H1 (cell line): Measurements from ENCODE around the gene MX1. TPM values are rescaled to one million over a fixed set of nuclear protein-coding genes. Genes with fewer than 3 reads are reported as not detected.

Experiments
- CTCF ChIA-PET: fragments of 300-600 bp; sonication (Branson Sonifier 250); formaldehyde crosslinking; loops from one replicate; lab custom pipeline; 2021; ENCODE audit not compliant: partially characterized antibody; lab: Charles Lee
- POLR2A ChIA-PET: fragments of 300-600 bp; sonication (Branson Sonifier 250); formaldehyde crosslinking; loops from one replicate; lab custom pipeline; 2021; ENCODE audit warnings: inconsistent platforms; ENCODE audit not compliant: partially characterized antibody; lab: Charles Lee
- DNase-seq, 2 experiments: peaks; one replicate each; pipeline versions ENCODE4 v3.0.0 to v3.0.0-alpha.2; 2010 to 2022; ENCODE audit warnings: low spot score in 2 of 2, low read depth in 1 of 2, mixed read lengths in 1 of 2
- FAIRE-seq: peaks from 2 replicates; lab custom pipeline; 2011; peaks lifted over from hg19 to GRCh38; lab: Jason Lieb, UNC
- H2AFZ ChIP-seq: 2 replicates; pipeline ENCODE4 v1.8.1; 2012; ENCODE audit warnings: low read length, inconsistent platforms
- H2AK5ac ChIP-seq: 2 replicates; pipeline ENCODE4 v1.6.1; 2013; ENCODE audit warnings: low read depth, low read length
- H2BK120ac ChIP-seq: replicated peaks from 2 replicates; pipeline ENCODE3; 2013; ENCODE audit warnings: low read depth, low read length, inconsistent platforms
- H2BK12ac ChIP-seq: 2 replicates; pipeline ENCODE4 v1.6.1; 2013; ENCODE audit warnings: low read depth, low read length
- H2BK15ac ChIP-seq: 2 replicates; pipeline ENCODE4 v1.6.1; 2013; ENCODE audit warnings: low read length
- H2BK20ac ChIP-seq: 2 replicates; pipeline ENCODE4 v1.6.1; 2013; ENCODE audit warnings: low read length
- H2BK5ac ChIP-seq: 2 replicates; pipeline ENCODE4 v1.6.1; 2013; ENCODE audit warnings: low read depth, low read length
- H3K14ac ChIP-seq: 2 replicates; pipeline ENCODE4 v1.6.1; 2013; ENCODE audit warnings: inconsistent platforms; ENCODE audit not compliant: insufficient read length
- H3K18ac ChIP-seq: 2 replicates; pipeline ENCODE4 v1.6.1; 2013; ENCODE audit warnings: low read length; ENCODE audit errors: extremely low read depth
- H3K23ac ChIP-seq: 2 replicates; pipeline ENCODE4 v1.6.1; 2013; ENCODE audit warnings: inconsistent platforms; ENCODE audit not compliant: insufficient read length
- H3K23me2 ChIP-seq: 2 replicates; pipeline ENCODE4 v1.6.1; 2013; ENCODE audit warnings: low read depth, low read length
- H3K27ac ChIP-seq: 2 replicates; pipeline ENCODE4 v1.6.1; 2011; ENCODE audit warnings: low read depth, low read length, inconsistent platforms
- H3K27me3 ChIP-seq, 4 experiments: replicated peaks in 1 of 4; 1 replicate in 1 of 4; 2 replicates in 3 of 4; pipeline versions ENCODE4 v1.6.1 to v1.8.1; 2011 to 2013; ENCODE audit warnings: low read length in 3 of 4, mild to moderate bottlenecking in 3 of 4, inconsistent platforms in 2 of 4, mixed read lengths in 2 of 4, moderate library complexity in 1 of 4; ENCODE audit not compliant: control insufficient read depth in 3 of 4, insufficient read depth in 3 of 4; ENCODE audit errors: extremely low read depth in 1 of 4
- H3K36me3 ChIP-seq, 4 experiments: 2 replicates each; pipeline versions ENCODE4 v1.6.1 to v1.8.1; 2011 to 2013; ENCODE audit warnings: mild to moderate bottlenecking in 4 of 4, low read length in 3 of 4, moderate library complexity in 2 of 4, control low read depth in 1 of 4, inconsistent platforms in 1 of 4; ENCODE audit not compliant: insufficient read depth in 4 of 4, control insufficient read depth in 2 of 4
- H3K4ac ChIP-seq: replicated peaks from 2 replicates; pipeline ENCODE3; 2013; ENCODE audit warnings: low read length, low read depth, mixed read lengths, inconsistent platforms; ENCODE audit not compliant: insufficient read length
- H3K4me1 ChIP-seq, 4 experiments: replicated peaks in 1 of 4; 1 replicate in 1 of 4; 2 replicates in 3 of 4; pipeline versions ENCODE4 v1.6.1 to v1.8.1; 2011 to 2013; ENCODE audit warnings: low read length in 3 of 4, inconsistent platforms in 2 of 4, mixed read lengths in 1 of 4; ENCODE audit not compliant: insufficient read depth in 4 of 4, control insufficient read depth in 3 of 4
- H3K4me2 ChIP-seq, 2 experiments: 2 replicates each; pipeline versions ENCODE4 v1.6.1 to v1.8.1; 2011 to 2013; ENCODE audit warnings: low read depth in 2 of 2, low read length in 2 of 2, control low read depth in 1 of 2, inconsistent platforms in 1 of 2, mild to moderate bottlenecking in 1 of 2; ENCODE audit not compliant: insufficient read depth in 1 of 2
- H3K4me3 ChIP-seq, 4 experiments: fragments of 200-600, 300-600 bp in 1 of 4; sonication (generic), shearing (Covaris generic), sonication (Bioruptor Twin) in 1 of 4; 2 replicates each; pipeline versions ENCODE4 v1.5.1 to v1.8.1; 2011 to 2016; ENCODE audit warnings: low read length in 4 of 4, low read depth in 3 of 4, control low read depth in 2 of 4, inconsistent platforms in 2 of 4, mild to moderate bottlenecking in 2 of 4, mixed read lengths in 1 of 4, moderate library complexity in 1 of 4; ENCODE audit not compliant: insufficient read depth in 2 of 4; ENCODE audit errors: extremely low read depth in 1 of 4
- H3K56ac ChIP-seq: replicated peaks from 2 replicates; pipeline ENCODE3; 2013; ENCODE audit warnings: low read depth, mild to moderate bottlenecking, mixed read lengths, low read length, inconsistent platforms; ENCODE audit not compliant: insufficient read length
- H3K79me1 ChIP-seq: 2 replicates; pipeline ENCODE4 v1.6.1; 2013; ENCODE audit warnings: low read depth, low read length, control low read depth
- H3K79me2 ChIP-seq, 2 experiments: 2 replicates each; pipeline versions ENCODE4 v1.6.1 to v1.8.1; 2012 to 2013; ENCODE audit warnings: low read length in 2 of 2, mild to moderate bottlenecking in 2 of 2, inconsistent platforms in 1 of 2; ENCODE audit not compliant: insufficient read depth in 2 of 2, control insufficient read depth in 1 of 2
- H3K9ac ChIP-seq, 4 experiments: replicated peaks in 1 of 4; 1 replicate in 1 of 4; 2 replicates in 3 of 4; pipeline versions ENCODE4 v1.6.1 to v1.8.1; 2011 to 2013; ENCODE audit warnings: low read depth in 3 of 4, low read length in 3 of 4, control low read depth in 2 of 4, mild to moderate bottlenecking in 2 of 4, moderate library complexity in 2 of 4, inconsistent platforms in 1 of 4; ENCODE audit errors: extremely low read depth in 1 of 4
- H3K9me3 ChIP-seq, 2 experiments: 2 replicates each; pipeline versions ENCODE4 v1.6.1 to v1.8.1; 2012 to 2013; ENCODE audit warnings: mild to moderate bottlenecking in 2 of 2, moderate library complexity in 2 of 2, control low read depth in 1 of 2, inconsistent platforms in 1 of 2, low read depth in 1 of 2, low read length in 1 of 2, mixed read lengths in 1 of 2; ENCODE audit not compliant: insufficient read depth in 2 of 2
- H4K20me1 ChIP-seq, 2 experiments: replicated peaks in 1 of 2; 2 replicates each; pipeline versions ENCODE3 to v1.8.1; 2011 to 2013; ENCODE audit warnings: inconsistent platforms in 2 of 2, low read length in 2 of 2, mild to moderate bottlenecking in 1 of 2; ENCODE audit not compliant: insufficient read depth in 2 of 2, control insufficient read depth in 1 of 2
- H4K5ac ChIP-seq: 2 replicates; pipeline ENCODE4 v1.6.1; 2013; ENCODE audit warnings: low read length, low read depth, mixed read lengths, inconsistent platforms; ENCODE audit not compliant: insufficient read length
- H4K8ac ChIP-seq: 2 replicates; pipeline ENCODE4 v1.8.0; 2013; ENCODE audit warnings: mild to moderate bottlenecking, moderate library complexity, low read length, inconsistent platforms; ENCODE audit not compliant: insufficient read depth; ENCODE audit errors: extremely low read depth
- H4K91ac ChIP-seq: replicated peaks from 2 replicates; pipeline ENCODE3; 2013; ENCODE audit warnings: low read length, mixed read lengths, inconsistent platforms; ENCODE audit not compliant: insufficient read length
- BACH1 ChIP-seq: IDR thresholded peaks from 2 replicates; pipeline ENCODE4 v1.6.1; 2012; ENCODE audit warnings: low read length, improper control_type of control experiment
- FOSL1 ChIP-seq: IDR thresholded peaks from 2 replicates; pipeline ENCODE4 v1.6.1; 2011; ENCODE audit warnings: mild to moderate bottlenecking, low read depth, low read length, moderate library complexity; ENCODE audit not compliant: insufficient read depth
- GTF2F1 ChIP-seq: IDR thresholded peaks from 2 replicates; pipeline ENCODE4 v1.6.1; 2012; ENCODE audit warnings: low read depth, low read length, improper control_type of control experiment, borderline replicate concordance
- HDAC6 ChIP-seq: IDR thresholded peaks from one replicate; pipeline ENCODE4 v1.7.1; 2012; ENCODE audit warnings: low read depth, mild to moderate bottlenecking, inconsistent platforms, low read length, moderate library complexity
- JUN ChIP-seq: IDR thresholded peaks from 2 replicates; pipeline ENCODE4 v1.6.1; 2011; ENCODE audit warnings: low read depth, mild to moderate bottlenecking, improper control_type of control experiment, low read length
- KDM4A ChIP-seq: IDR thresholded peaks from one replicate; pipeline ENCODE4 v1.7.1; 2012; ENCODE audit warnings: low read depth, mild to moderate bottlenecking, moderate library complexity, low read length, inconsistent platforms; ENCODE audit not compliant: severe bottlenecking
- MAFK ChIP-seq: IDR thresholded peaks from 2 replicates; pipeline ENCODE4 v1.6.1; 2012; ENCODE audit warnings: low read depth, mild to moderate bottlenecking, improper control_type of control experiment, low read length
- PHF8 ChIP-seq: fragments of 200-600 bp; sonication (generic); conservative IDR thresholded peaks from 2 replicates; pipeline ENCODE4 v1.7.1; 2012; ENCODE audit warnings: low read depth, mild to moderate bottlenecking, inconsistent platforms, low read length, moderate library complexity
- POU5F1 ChIP-seq: IDR thresholded peaks from 2 replicates; pipeline ENCODE4 v1.6.1; 2011; ENCODE audit warnings: low read depth, mild to moderate bottlenecking, low read length, moderate library complexity
- RFX5 ChIP-seq: IDR thresholded peaks from 2 replicates; pipeline ENCODE4 v1.6.1; 2011; ENCODE audit warnings: low read depth, low read length, improper control_type of control experiment, borderline replicate concordance
- RXRA ChIP-seq: IDR thresholded peaks from 2 replicates; pipeline ENCODE4 v1.6.1; 2011; ENCODE audit warnings: low read depth, mild to moderate bottlenecking, low read length, moderate library complexity; ENCODE audit not compliant: insufficient read depth
- SRF ChIP-seq: IDR thresholded peaks from 2 replicates; pipeline ENCODE4 v1.6.1; 2011; ENCODE audit warnings: mild to moderate bottlenecking, low read depth, low read length, moderate library complexity
- TAF1 ChIP-seq: IDR thresholded peaks from 2 replicates; pipeline ENCODE4 v1.6.1; 2011; ENCODE audit warnings: mild to moderate bottlenecking, low read depth, low read length
- YY1 ChIP-seq: IDR thresholded peaks from 2 replicates; pipeline ENCODE4 v1.6.1; 2011; ENCODE audit warnings: low read depth, mild to moderate bottlenecking, low read length
- WGBS, 2 experiments: shearing (Covaris generic) in 1 of 2; methylation state at CpG; one replicate each; pipeline versions ENCODE4 v1.1.6 to v1.1.7; 2013 to 2015; ENCODE audit warnings: low lambda C conversion rate in 2 of 2, mixed read lengths in 2 of 2, inconsistent platforms in 1 of 2, low coverage in 1 of 2, missing lambda C conversion rate in 1 of 2; ENCODE audit not compliant: insufficient replicate concordance in 2 of 2, insufficient coverage in 1 of 2, insufficient read length in 1 of 2; ENCODE audit errors: extremely low coverage in 1 of 2, missing lambda C conversion rate in 1 of 2; 5-methylcytosine and 5-hydroxymethylcytosine counted together
- polyA plus RNA-seq, 7 experiments: library from polyadenylated mRNA; depleted of rRNA in 3 of 7; stranded (reverse) in 5 of 7; unstranded in 2 of 7; fragments of >200 nt in 5 of 7; fragments of 200-250 nt in 2 of 7; gene quantifications; 1 replicate in 5 of 7; 2 replicates in 1 of 7; 4 replicates in 1 of 7; pipeline versions ENCODE4 v1.2.1 to v1.2.3, GENCODE V29; 2011 to 2013; ENCODE audit warnings: missing spikeins in 2 of 7, mixed read lengths in 2 of 7
- total RNA-seq: library from RNA; stranded (reverse); fragmentation: NEBNext Ultra II Directional; extraction: Animal tissue kit (Norgen Biotek cat#: 25700); gene quantifications from 2 replicates; pipeline ENCODE4 v1.2.1, GENCODE V29; 2021
- TF ChIP-seq, protein P1 (sequence below): IDR thresholded peaks from 2 replicates; pipeline ENCODE4 v1.6.1; 2011; ENCODE audit warnings: low read depth, mild to moderate bottlenecking, low read length; ENCODE audit not compliant: insufficient read depth

The MX1 gene
- total and polyA plus RNA-seq, 2 of the 8 experiments (the other 6 are each of a cell fraction or from before 2014, with no cell fraction given) = 3.8 to 5.7 TPM

DNA sequence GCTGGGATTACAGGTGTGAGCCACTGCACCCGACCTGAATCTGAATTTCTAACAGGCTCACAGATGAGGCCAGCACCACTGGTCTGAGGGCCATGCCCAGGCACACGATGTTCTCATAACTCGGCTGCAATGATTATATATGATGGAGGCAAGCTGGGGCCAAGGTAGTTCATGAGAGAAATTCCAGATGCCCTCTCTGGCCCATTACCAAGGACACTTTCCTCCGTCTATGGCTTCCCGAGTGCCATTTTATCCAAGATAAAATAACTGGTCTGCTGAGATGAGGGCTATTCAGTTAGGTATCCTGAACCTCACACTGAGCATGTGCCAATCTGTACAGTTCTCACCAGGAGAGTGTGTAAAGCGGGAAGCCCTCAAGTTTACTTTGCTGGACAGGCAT, 65.4 kb downstream of the MX1 start:
- ChIA-PET CTCF (no interaction called here), POLR2A (no interaction called here)
- H3K14ac ChIP-seq = no peak overlapping the region
- no peak for FAIRE-seq
- WGBS, 2 experiments = 84% methylated on average over 6 of the region's 6 CpGs; no CpG with 5 or more reads in 1 of the 2 experiments
- no peak overlapping the region for H2BK12ac ChIP-seq
- H3K4me3 ChIP-seq = no peak overlapping the region
- H3K23ac ChIP-seq = no peak overlapping the region
- no peaks in the 10 kb centered on the region for H3K23me2 ChIP-seq
- H4K5ac ChIP-seq = no peak overlapping the region
- no peak overlapping the region for H3K18ac ChIP-seq
- no peak overlapping the region for H2BK120ac ChIP-seq
- H3K4me2 ChIP-seq = no peak overlapping the region
- TF ChIP-seq HDAC6 (no peak), MAFK (no peak), BACH1 (no peak), GTF2F1 (no peak), YY1 (no peak), SRF (no peak), RXRA (no peak), FOSL1 (no peak), RFX5 (no peak), JUN (no peak), POU5F1 (no peak), TAF1 (no peak), KDM4A (no peak), PHF8 (no peak)
- TF ChIP-seq, protein P1, sequence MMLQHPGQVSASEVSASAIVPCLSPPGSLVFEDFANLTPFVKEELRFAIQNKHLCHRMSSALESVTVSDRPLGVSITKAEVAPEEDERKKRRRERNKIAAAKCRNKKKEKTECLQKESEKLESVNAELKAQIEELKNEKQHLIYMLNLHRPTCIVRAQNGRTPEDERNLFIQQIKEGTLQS = no peak
- H3K27me3 ChIP-seq = no peaks in the 10 kb centered on the region
- no peak for DNase-seq
- no peak overlapping the region for H2BK5ac ChIP-seq
- H3K9ac ChIP-seq = no peak overlapping the region
- H3K27ac ChIP-seq = no peak overlapping the region
- H2AFZ ChIP-seq = no peak overlapping the region
- H2BK20ac ChIP-seq = no peak overlapping the region
- no peaks in the 10 kb centered on the region for H3K79me1 ChIP-seq
- H2AK5ac ChIP-seq = no peak overlapping the region
- no peak overlapping the region for H2BK15ac ChIP-seq
- H3K36me3 ChIP-seq = peaks cover 0 to 6% (median under 1%) of the 10 kb centered on the region in 4 experiments; a peak in 3 of 8 replicates
- no peak overlapping the region for H3K4ac ChIP-seq
- H4K8ac ChIP-seq = no peak overlapping the region
- no peaks in the 10 kb centered on the region; a peak in 1 of 7 replicates for H3K4me1 ChIP-seq
- H3K56ac ChIP-seq = no peak overlapping the region
- H3K79me2 ChIP-seq = no peaks in the 10 kb centered on the region
- no peaks in the 10 kb centered on the region for H3K9me3 ChIP-seq
- no peaks in the 10 kb centered on the region for H4K20me1 ChIP-seq
- no peak overlapping the region for H4K91ac ChIP-seq
